Loucy (cell line): ENCODE data around the gene SV2A.

ENCODE experiments used
- H2AFZ ChIP-seq: fragments of 200-600 bp; sonication (generic); 2 replicates; pipeline ENCODE4 v1.6.0; 2016; ENCODE audit warnings: antibody characterized with exemption, mild to moderate bottlenecking, low read length, moderate library complexity
- H3F3A ChIP-seq: fragments of 200-600 bp; 2 replicates; pipeline ENCODE4 v1.6.0; 2016; ENCODE audit warnings: antibody characterized with exemption, low read depth, mild to moderate bottlenecking
- H3K27me3 ChIP-seq: fragments of 200-600 bp; sonication (generic); 2 replicates; pipeline ENCODE4 v1.6.1; 2014; ENCODE audit warnings: low read length, mild to moderate bottlenecking; ENCODE audit not compliant: insufficient read depth, poor library complexity, severe bottlenecking
- H3K36me3 ChIP-seq: fragments of 200-600 bp; sonication (generic); 2 replicates; pipeline ENCODE4 v1.6.1; 2016; ENCODE audit warnings: low read length; ENCODE audit not compliant: insufficient read depth
- H3K4me1 ChIP-seq: fragments of 200-600 bp; sonication (generic); 2 replicates; pipeline ENCODE4 v1.5.1; 2014; ENCODE audit warnings: low read length, mild to moderate bottlenecking; ENCODE audit not compliant: insufficient read depth, poor library complexity, severe bottlenecking
- H3K4me2 ChIP-seq: fragments of 200-600 bp; sonication (generic); 2 replicates; pipeline ENCODE4 v1.6.0; 2014; ENCODE audit warnings: antibody characterized with exemption, low read length, low read depth, mild to moderate bottlenecking; ENCODE audit not compliant: poor library complexity, severe bottlenecking
- H3K4me3 ChIP-seq: fragments of 200-600 bp; sonication (generic); 2 replicates; pipeline ENCODE4 v1.5.1; 2014; ENCODE audit warnings: low read length, mild to moderate bottlenecking, mixed read lengths; ENCODE audit not compliant: poor library complexity, severe bottlenecking
- H3K79me2 ChIP-seq: fragments of 200-600 bp; sonication (generic); 2 replicates; pipeline ENCODE4 v1.6.1; 2014; ENCODE audit warnings: low read length; ENCODE audit not compliant: insufficient read depth
- H3K9ac ChIP-seq: fragments of 200-600 bp; sonication (generic); 2 replicates; pipeline ENCODE4 v1.6.0; 2014; ENCODE audit warnings: mild to moderate bottlenecking, low read depth, low read length, moderate library complexity; ENCODE audit not compliant: poor library complexity, severe bottlenecking
- H3K9me2 ChIP-seq: fragments of 200-600 bp; sonication (generic); replicated peaks from 2 replicates; pipeline ENCODE4 v1.6.1; 2016; ENCODE audit warnings: low read depth, low read length, mixed read lengths
- H3K9me3 ChIP-seq: fragments of 200-600 bp; sonication (generic); 2 replicates; pipeline ENCODE4 v1.6.1; 2014; ENCODE audit warnings: mild to moderate bottlenecking, antibody characterized with exemption, low read length, low read depth; ENCODE audit not compliant: insufficient read depth
- H4K20me1 ChIP-seq: fragments of 200-600 bp; sonication (generic); 2 replicates; pipeline ENCODE4 v1.6.0; 2014; ENCODE audit warnings: antibody characterized with exemption, low read length, mild to moderate bottlenecking; ENCODE audit not compliant: insufficient read depth, poor library complexity, severe bottlenecking
- CTCF ChIP-seq: fragments of 200-600 bp; sonication (generic); conservative IDR thresholded peaks from 2 replicates; pipeline ENCODE4 v1.5.1; 2014; ENCODE audit warnings: mild to moderate bottlenecking, antibody characterized with exemption, low read length
- EZH2phosphoT487 ChIP-seq: fragments of 200-600 bp; IDR thresholded peaks from 2 replicates; pipeline ENCODE4 v1.6.1; 2018; ENCODE audit warnings: antibody characterized with exemption, mild to moderate bottlenecking, moderate library complexity, borderline replicate concordance

Gene SV2A

GRCh38 chr1:149884433-149885338 is 33.0 kb downstream of the SV2A start:
- Histone ChIP-seq H3K27me3 (no peaks in the 10 kb centered on the region), H3K4me2 (peak overlapping the region; percentile 93), H4K20me1 (no peaks in the 10 kb centered on the region), H3K36me3 (no peaks in the 10 kb centered on the region), H3K4me3 (peak overlapping the region; percentile 79), H3K4me1 (peaks cover 30% of the 10 kb centered on the region), H3F3A (peaks cover 21% of the 10 kb centered on the region), H3K9me3 (no peaks in the 10 kb centered on the region), H3K9ac (peak overlapping the region; percentile 94), H3K9me2 (no peaks in the 10 kb centered on the region), H2AFZ (no peak overlapping the region), H3K79me2 (peaks cover 16% of the 10 kb centered on the region)
- no peak for TF ChIP-seq EZH2phosphoT487
- no peak for TF ChIP-seq CTCF

GRCh38 chr1:149883598-149884247 is 33.9 kb downstream of the SV2A start:
- H3K79me2 ChIP-seq, result peaks cover 16% of the 10 kb centered on the region
- peaks cover 33% of the 10 kb centered on the region for H3K4me1 ChIP-seq
- H3K9me3 ChIP-seq, result no peaks in the 10 kb centered on the region
- peak overlapping the region; percentile 94 for H3K9ac ChIP-seq
- H3F3A ChIP-seq, result peaks cover 17% of the 10 kb centered on the region
- peak overlapping the region; percentile 79 for H3K4me3 ChIP-seq
- H2AFZ ChIP-seq, result no peak overlapping the region
- no peaks in the 10 kb centered on the region for H3K36me3 ChIP-seq
- TF ChIP-seq CTCF, result no peak
- TF ChIP-seq EZH2phosphoT487, result no peak
- no peaks in the 10 kb centered on the region for H4K20me1 ChIP-seq
- peak overlapping the region; percentile 93 for H3K4me2 ChIP-seq
- no peaks in the 10 kb centered on the region for H3K9me2 ChIP-seq
- no peaks in the 10 kb centered on the region for H3K27me3 ChIP-seq

GRCh38 chr1:149881876-149882275 is 35.8 kb downstream of the SV2A start:
- no peak overlapping the region for H3K4me3 ChIP-seq
- peaks cover 31% of the 10 kb centered on the region for H3K4me1 ChIP-seq
- peaks cover 16% of the 10 kb centered on the region for H3K79me2 ChIP-seq
- H3K9me2 ChIP-seq, result no peaks in the 10 kb centered on the region
- no peaks in the 10 kb centered on the region for H4K20me1 ChIP-seq
- no peak overlapping the region for H3K9ac ChIP-seq
- H3F3A ChIP-seq, result peaks cover 4% of the 10 kb centered on the region; the same call in 1 of the 2 replicates
- H3K36me3 ChIP-seq, result no peaks in the 10 kb centered on the region
- H3K4me2 ChIP-seq, result no peak overlapping the region
- H3K27me3 ChIP-seq, result no peaks in the 10 kb centered on the region
- no peak for TF ChIP-seq CTCF
- no peak overlapping the region for H2AFZ ChIP-seq
- no peaks in the 10 kb centered on the region for H3K9me3 ChIP-seq
